ENCODE measurements around the gene WDR44.

GRCh38 chrX:118420462-118420861 lies 74.6 kb downstream of the WDR44 start:
- TF ChIP-seq CTCF (IDR thresholded peaks at IDR 0.05) (no peak), POLR2A (IDR thresholded peaks at IDR 0.05) (no peak), EP300 (IDR thresholded peaks at IDR 0.05) (no peak), POLR2AphosphoS5 (IDR thresholded peaks at IDR 0.05) (no peak)
